Stimulated activated effector memory CD8-positive, alpha-beta T cell treated with anti-CD3 and anti-CD28 coated beads, Interleukin-12 subunit alpha, Interleukin-12 subunit beta, amount 100 ng/mL, for 72 hours (primary cell): Measurements from ENCODE around the gene SMAD3.
A peak's percentile ranks its signal among the peaks of the same experiment; 100 is the strongest.

Experiments used
- ATAC-seq: fragments of 150-1000 bp; cut with Tn5 transposase; 2 replicates; pipeline ENCODE4 v1.10.0; 2021
- DNase-seq, 2 donors: peaks; one replicate each; pipeline ENCODE4 v3.0.0; 2021 to 2022; ENCODE audit warnings: low spot score in 2 of 2
- H3K27ac Mint-ChIP-seq: one replicate; pipeline ENCODE4 v1.8.0; 2022; ENCODE audit warnings: mild to moderate bottlenecking, mixed read lengths
- H3K36me3 Mint-ChIP-seq: one replicate; pipeline ENCODE4 v1.8.0; 2022; ENCODE audit warnings: mild to moderate bottlenecking, mixed read lengths
- H3K4me1 Mint-ChIP-seq: one replicate; pipeline ENCODE4 v1.8.0; 2022; ENCODE audit warnings: mixed read lengths
- H3K4me3 Mint-ChIP-seq: one replicate; pipeline ENCODE4 v1.8.0; 2022; ENCODE audit warnings: mild to moderate bottlenecking, mixed read lengths
- H3K9me3 Mint-ChIP-seq: one replicate; pipeline ENCODE4 v1.8.0; 2022; ENCODE audit warnings: mixed read lengths

SMAD3 gene

GRCh38 chr15:67091980-67092677 is 26.7 kb downstream of the SMAD3 start:
- Mint-ChIP-seq H3K4me1 (peaks cover 98% of the 10 kb centered on the region), H3K27ac (peak overlapping the region; percentile 93), H3K9me3 (no peaks in the 10 kb centered on the region), H3K4me3 (peak overlapping the region; percentile 71), H3K36me3 (peaks cover 38% of the 10 kb centered on the region)
- ATAC-seq (no peak), DNase-seq (no peak)

GRCh38 chr15:67092752-67093503 is 27.5 kb downstream of the SMAD3 start:
- ATAC-seq (no peak), DNase-seq (no peak)
- Mint-ChIP-seq H3K4me1 (peaks cover 98% of the 10 kb centered on the region), H3K36me3 (peaks cover 43% of the 10 kb centered on the region), H3K27ac (peak overlapping the region; percentile 93), H3K9me3 (no peaks in the 10 kb centered on the region), H3K4me3 (peak overlapping the region; percentile 71)

GRCh38 chr15:67093504-67093862 is 28.1 kb downstream of the SMAD3 start:
- no peak for DNase-seq
- Mint-ChIP-seq H3K36me3 (peaks cover 43% of the 10 kb centered on the region), H3K9me3 (no peaks in the 10 kb centered on the region), H3K27ac (peak overlapping the region; percentile 93), H3K4me1 (peaks cover 98% of the 10 kb centered on the region), H3K4me3 (peak overlapping the region; percentile 71)
- no peak for ATAC-seq

- H3K27ac Mint-ChIP-seq, result peak overlapping the region; percentile 23
- peaks cover 48% of the 10 kb centered on the region for H3K36me3 Mint-ChIP-seq
These were observed 28.8 kb downstream of the SMAD3 start for GRCh38 chr15:67094001-67094826.

GRCh38 chr15:67095912-67096311 is 30.5 kb downstream of the SMAD3 start:
- peak; percentile 33 for ATAC-seq
- Mint-ChIP-seq H3K36me3 (peaks cover 55% of the 10 kb centered on the region), H3K9me3 (no peaks in the 10 kb centered on the region), H3K4me1 (peaks cover 85% of the 10 kb centered on the region), H3K4me3 (no peak overlapping the region), H3K27ac (peak overlapping the region; percentile 95)
- no peak for DNase-seq

More at GRCh38 chr15:67094001-67094826, 28.8 kb downstream of the SMAD3 start:
- Mint-ChIP-seq H3K4me3 (no peak overlapping the region), H3K9me3 (no peaks in the 10 kb centered on the region), H3K4me1 (peaks cover 98% of the 10 kb centered on the region)
- DNase-seq (no peak), ATAC-seq (no peak)

GRCh38 chr15:67096546-67097294 is 31.3 kb downstream of the SMAD3 start:
- DNase-seq, result no peak
- Mint-ChIP-seq H3K27ac (peak overlapping the region; percentile 95), H3K4me1 (peaks cover 77% of the 10 kb centered on the region), H3K9me3 (no peaks in the 10 kb centered on the region), H3K4me3 (no peak overlapping the region), H3K36me3 (peaks cover 47% of the 10 kb centered on the region)
- peak; percentile 47 for ATAC-seq

- Mint-ChIP-seq H3K27ac (peak overlapping the region; percentile 95), H3K9me3 (no peaks in the 10 kb centered on the region), H3K4me3 (no peak overlapping the region), H3K4me1 (peaks cover 70% of the 10 kb centered on the region), H3K36me3 (peaks cover 43% of the 10 kb centered on the region)
- ATAC-seq, result no peak
- no peak for DNase-seq
These were observed 32.0 kb downstream of the SMAD3 start for GRCh38 chr15:67097424-67097823.

- DNase-seq (no peak), ATAC-seq (no peak)
- no peak overlapping the region for H3K4me3 Mint-ChIP-seq
- H3K27ac Mint-ChIP-seq, result peak overlapping the region; percentile 95
- peaks cover 63% of the 10 kb centered on the region for H3K4me1 Mint-ChIP-seq
- no peaks in the 10 kb centered on the region for H3K9me3 Mint-ChIP-seq
- peaks cover 36% of the 10 kb centered on the region for H3K36me3 Mint-ChIP-seq
These were observed 32.7 kb downstream of the SMAD3 start for GRCh38 chr15:67097930-67098740.

GRCh38 chr15:67098768-67099282 is 33.4 kb downstream of the SMAD3 start:
- ATAC-seq, result no peak
- DNase-seq, result no peak
- no peak overlapping the region for H3K4me3 Mint-ChIP-seq

GRCh38 chr15:67100124-67100791 is 34.9 kb downstream of the SMAD3 start:
- Mint-ChIP-seq H3K9me3 (no peaks in the 10 kb centered on the region), H3K36me3 (peaks cover 31% of the 10 kb centered on the region), H3K4me1 (peaks cover 60% of the 10 kb centered on the region), H3K4me3 (no peak overlapping the region), H3K27ac (no peak overlapping the region)
- ATAC-seq, result no peak
- DNase-seq, result no peak

More at GRCh38 chr15:67098768-67099282, 33.4 kb downstream of the SMAD3 start:
- H3K27ac Mint-ChIP-seq, result peak overlapping the region; percentile 95
- peaks cover 60% of the 10 kb centered on the region for H3K4me1 Mint-ChIP-seq
- no peaks in the 10 kb centered on the region for H3K9me3 Mint-ChIP-seq
- peaks cover 31% of the 10 kb centered on the region for H3K36me3 Mint-ChIP-seq

- Mint-ChIP-seq H3K27ac (no peak overlapping the region), H3K36me3 (peaks cover 27% of the 10 kb centered on the region), H3K4me3 (no peak overlapping the region), H3K4me1 (peaks cover 61% of the 10 kb centered on the region), H3K9me3 (no peaks in the 10 kb centered on the region)
- DNase-seq, result peak in 1 of 2 donors; percentile 80
- peak; percentile 86 for ATAC-seq
These were observed 35.6 kb downstream of the SMAD3 start for GRCh38 chr15:67100801-67101581.

- ATAC-seq, result peak; percentile 80
- H3K9me3 Mint-ChIP-seq, result no peaks in the 10 kb centered on the region
These were observed 36.7 kb downstream of the SMAD3 start for GRCh38 chr15:67101911-67102598.

More at GRCh38 chr15:67101911-67102598, 36.7 kb downstream of the SMAD3 start:
- peak in 1 of 2 donors; percentile 79 for DNase-seq
- Mint-ChIP-seq H3K36me3 (peaks cover 20% of the 10 kb centered on the region), H3K27ac (no peak overlapping the region), H3K4me3 (no peak overlapping the region), H3K4me1 (peaks cover 63% of the 10 kb centered on the region)
